BJ (cell line): ENCODE measurements around the gene TRIM46. TPM values are rescaled to one million over a fixed set of nuclear protein-coding genes. Genes with fewer than 3 reads are reported as not detected.

Experiments
- CTCF ChIA-PET: fragments of 350-600 bp; formaldehyde crosslinking; extraction: SDS; loops from one replicate; lab custom pipeline; 2021; ENCODE audit warnings: antibody characterized with exemption, inconsistent platforms; lab: Yijun Ruan, JAX
- POLR2A ChIA-PET: fragments of 300-600 bp; sonication (Branson Sonifier 250); formaldehyde crosslinking; extraction: SDS; loops from one replicate; lab custom pipeline; 2021; ENCODE audit warnings: antibody characterized with exemption; lab: Charles Lee
- DNase-seq: peaks from one replicate; pipeline ENCODE4 v3.0.0-alpha.2; 2011; ENCODE audit warnings: low read depth
- H3K27me3 ChIP-seq: 2 replicates; pipeline ENCODE4 v1.6.0; 2011; ENCODE audit warnings: low read length; ENCODE audit not compliant: control insufficient read depth, insufficient read depth
- H3K36me3 ChIP-seq: 2 replicates; pipeline ENCODE4 v1.5.1; 2011; ENCODE audit warnings: low read length; ENCODE audit not compliant: control insufficient read depth, insufficient read depth
- H3K4me3 ChIP-seq: 2 replicates; pipeline ENCODE4 v1.5.1; 2011; ENCODE audit warnings: low read depth, mild to moderate bottlenecking, control low read depth, low read length
- polyA plus RNA-seq: library from polyadenylated mRNA; depleted of rRNA; stranded (reverse); fragments of >200 nt; gene quantifications from 2 replicates; pipeline ENCODE4 v1.2.3, GENCODE V29; 2011
- TF ChIP-seq, protein P1 (sequence below): IDR thresholded peaks from 2 replicates; pipeline ENCODE4 v1.5.1; 2011; ENCODE audit warnings: low read depth, mild to moderate bottlenecking, control low read depth, inconsistent platforms, low read length, moderate library complexity; ENCODE audit not compliant: insufficient read depth

TRIM46 gene
- polyA plus RNA-seq, 1 experiment, result 5.4 TPM

DNA sequence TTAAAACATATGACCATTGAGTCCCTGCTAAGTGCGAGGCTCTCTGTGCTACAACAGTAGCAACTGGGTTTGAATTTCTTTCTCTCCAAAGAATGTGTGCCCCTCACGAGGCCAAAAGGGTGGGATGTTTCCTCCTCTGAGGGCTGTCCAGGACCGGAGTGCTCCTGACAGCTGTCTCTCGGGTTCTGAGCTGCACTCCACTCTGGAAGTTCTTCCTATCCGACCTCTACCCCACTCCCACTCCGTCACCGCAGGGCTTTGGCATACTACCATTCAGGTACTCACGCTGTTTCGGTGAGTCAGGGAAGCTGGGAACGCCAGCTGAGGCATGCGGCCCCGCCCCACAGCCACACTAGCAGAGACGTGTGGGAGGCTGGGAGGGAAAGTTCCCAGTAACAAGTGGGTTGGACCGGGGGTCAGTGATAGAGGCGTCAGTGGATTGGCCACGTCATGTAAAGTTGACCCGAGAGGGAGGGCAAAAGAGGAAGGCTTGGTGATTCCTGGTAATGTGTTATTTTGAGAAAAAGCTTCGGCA lies 38.7 kb upstream of the TRIM46 start:
- Histone ChIP-seq H3K4me3 (peak overlapping the region; percentile 82), H3K36me3 (peaks cover 5% of the 10 kb centered on the region), H3K27me3 (peaks cover under 1% of the 10 kb centered on the region; the same call in 1 of the 2 replicates)
- ChIA-PET CTCF (interaction anchor here (1.2 to 4.2 kb wide), 6 partner anchors 9 to 49 kb away, joined by 4 to 19 read pairs (median 11); partner anchors contain the start of gene KRTCAP2), POLR2A (interaction anchor here (0.7 kb wide), 1 partner anchor 1149 kb away, joined by 4 read pairs; the partner anchor contains the start of gene RAB13)
- TF ChIP-seq, protein P1, sequence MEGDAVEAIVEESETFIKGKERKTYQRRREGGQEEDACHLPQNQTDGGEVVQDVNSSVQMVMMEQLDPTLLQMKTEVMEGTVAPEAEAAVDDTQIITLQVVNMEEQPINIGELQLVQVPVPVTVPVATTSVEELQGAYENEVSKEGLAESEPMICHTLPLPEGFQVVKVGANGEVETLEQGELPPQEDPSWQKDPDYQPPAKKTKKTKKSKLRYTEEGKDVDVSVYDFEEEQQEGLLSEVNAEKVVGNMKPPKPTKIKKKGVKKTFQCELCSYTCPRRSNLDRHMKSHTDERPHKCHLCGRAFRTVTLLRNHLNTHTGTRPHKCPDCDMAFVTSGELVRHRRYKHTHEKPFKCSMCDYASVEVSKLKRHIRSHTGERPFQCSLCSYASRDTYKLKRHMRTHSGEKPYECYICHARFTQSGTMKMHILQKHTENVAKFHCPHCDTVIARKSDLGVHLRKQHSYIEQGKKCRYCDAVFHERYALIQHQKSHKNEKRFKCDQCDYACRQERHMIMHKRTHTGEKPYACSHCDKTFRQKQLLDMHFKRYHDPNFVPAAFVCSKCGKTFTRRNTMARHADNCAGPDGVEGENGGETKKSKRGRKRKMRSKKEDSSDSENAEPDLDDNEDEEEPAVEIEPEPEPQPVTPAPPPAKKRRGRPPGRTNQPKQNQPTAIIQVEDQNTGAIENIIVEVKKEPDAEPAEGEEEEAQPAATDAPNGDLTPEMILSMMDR, result no peak
- peak; percentile 80 for DNase-seq

DNA sequence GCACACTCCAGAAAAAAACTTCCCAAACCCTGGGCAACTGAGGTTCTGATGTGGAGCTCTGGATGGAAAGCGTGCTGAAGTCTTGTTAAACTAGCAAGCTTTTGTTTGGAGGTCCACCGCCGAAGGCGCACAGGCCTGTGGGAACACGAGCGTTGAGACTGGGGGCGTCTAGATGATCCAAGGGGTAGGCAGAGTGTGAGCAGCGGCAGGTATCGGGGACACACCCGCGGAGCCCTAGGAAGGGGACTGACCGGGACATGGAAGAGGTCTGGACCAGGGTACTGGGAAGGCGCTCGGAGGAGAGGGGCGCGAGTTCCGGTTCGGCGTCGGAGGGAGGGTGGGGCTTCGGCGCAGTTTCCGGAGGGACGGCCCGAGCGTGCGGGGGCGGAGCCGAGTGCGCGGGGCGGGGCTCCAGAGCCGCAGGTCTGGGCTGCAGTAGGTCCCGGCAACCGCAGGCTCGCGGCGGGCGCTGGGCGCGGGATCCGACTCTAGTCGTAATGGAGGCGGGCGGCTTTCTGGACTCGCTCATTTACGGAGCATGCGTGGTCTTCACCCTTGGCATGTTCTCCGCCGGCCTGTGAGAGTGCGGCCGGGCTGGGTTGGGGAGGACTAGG lies 38.1 kb upstream of the TRIM46 start, which contains the start of gene SLC50A1:
Gene SLC50A1 (plus strand): TSS at position 438 of the 614 bp plus-strand sequence. CDS start 60 bp downstream, at position 498.
- peaks cover 5% of the 10 kb centered on the region for H3K36me3 ChIP-seq
- ChIA-PET CTCF (interaction anchor here (0.6 to 4.2 kb wide), 8 partner anchors 10 to 50 kb away, joined by 3 to 19 read pairs (median 8); partner anchors contain the start of gene KRTCAP2), POLR2A (interaction anchor here (0.7 kb wide), 1 partner anchor 1150 kb away, joined by 4 read pairs; the partner anchor contains the start of gene RAB13)
- peak; percentile 73 for DNase-seq
- H3K27me3 ChIP-seq, result no peaks in the 10 kb centered on the region
- peak within 1 kb of the TSS; percentile 82 for H3K4me3 ChIP-seq
- TF ChIP-seq, protein P1, result no peak

DNA sequence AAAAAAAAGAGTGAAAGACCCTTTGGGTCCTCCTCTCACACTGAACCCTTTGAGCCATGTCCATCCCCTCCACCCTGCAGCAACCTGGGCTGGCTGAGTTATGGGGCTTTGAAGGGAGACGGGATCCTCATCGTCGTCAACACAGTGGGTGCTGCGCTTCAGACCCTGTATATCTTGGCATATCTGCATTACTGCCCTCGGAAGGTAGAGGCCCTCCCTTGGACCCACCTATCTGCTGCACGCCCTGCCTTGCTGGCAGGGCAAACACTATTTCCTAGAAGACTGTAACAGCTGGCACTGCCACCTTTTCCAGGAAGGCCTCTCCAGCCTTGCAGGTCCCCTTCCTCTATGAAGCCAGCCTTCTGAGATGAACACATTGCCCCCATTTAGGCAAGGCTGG lies 36.9 kb upstream of the TRIM46 start:
- ChIA-PET CTCF (interaction anchor here (3.2 to 4.2 kb wide), 3 partner anchors 31 to 46 kb away, joined by 11 to 19 read pairs (median 19); partner anchors contain the start of gene KRTCAP2), POLR2A (no interaction called here)
- TF ChIP-seq, protein P1, result no peak
- DNase-seq, result no peak
- no peaks in the 10 kb centered on the region for H3K27me3 ChIP-seq
- H3K4me3 ChIP-seq, result peak overlapping the region; percentile 82
- H3K36me3 ChIP-seq, result peaks cover 5% of the 10 kb centered on the region

DNA sequence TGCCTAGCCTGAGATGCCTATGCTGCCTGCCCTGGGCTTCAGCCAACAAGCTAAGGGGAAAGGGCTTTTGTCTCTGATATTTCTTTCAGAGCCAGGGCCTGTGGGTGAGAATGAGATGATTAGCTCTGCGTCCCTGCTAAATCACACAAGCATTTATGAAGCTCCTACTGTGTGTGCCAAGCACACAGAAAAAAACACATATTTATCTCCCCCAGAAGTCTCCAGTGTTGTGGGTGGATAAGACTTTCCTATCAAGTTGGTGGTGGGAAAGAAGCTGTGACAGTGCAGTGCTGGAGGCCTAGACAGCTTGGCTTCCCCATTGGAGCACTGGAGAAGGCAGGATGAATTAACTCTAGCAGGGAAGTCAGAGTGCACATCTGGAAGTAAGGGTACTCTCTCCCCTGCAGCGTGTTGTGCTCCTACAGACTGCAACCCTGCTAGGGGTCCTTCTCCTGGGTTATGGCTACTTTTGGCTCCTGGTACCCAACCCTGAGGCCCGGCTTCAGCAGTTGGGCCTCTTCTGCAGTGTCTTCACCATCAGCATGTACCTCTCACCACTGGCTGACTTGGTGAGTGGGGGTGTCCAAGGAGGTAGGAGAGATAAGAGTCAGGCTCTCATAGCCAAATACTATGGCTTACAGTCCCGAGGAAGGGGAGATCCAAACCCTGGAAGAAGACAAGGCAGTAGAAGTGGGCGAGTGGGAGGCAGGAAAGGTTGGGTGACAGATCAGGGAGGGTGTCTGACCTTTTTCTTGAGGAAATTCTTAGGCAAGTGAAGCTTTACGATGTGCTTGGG lies 36.3 kb upstream of the TRIM46 start:
- ChIA-PET POLR2A (no interaction called here), CTCF (interaction anchor here (3.2 to 4.2 kb wide), 3 partner anchors 31 to 46 kb away, joined by 11 to 19 read pairs (median 19); partner anchors contain the start of gene KRTCAP2)
- no peaks in the 10 kb centered on the region for H3K27me3 ChIP-seq
- H3K36me3 ChIP-seq, result peaks cover 5% of the 10 kb centered on the region
- no peak for DNase-seq
- TF ChIP-seq, protein P1, result no peak
- no peak overlapping the region for H3K4me3 ChIP-seq
